Medulla oblongata (tissue), 1 donor: Measurements from ENCODE around the gene SSR3.

Experiments
- DNase-seq: peaks from one replicate; pipeline ENCODE4 v3.0.0-alpha.2; 2015; ENCODE audit errors: extremely low spot score

SSR3 gene

GRCh38 chr3:156491192-156491591, 63.7 kb downstream of the SSR3 start:
- DNase-seq = no peak
